ENCODE measurements around the gene GRIK1.
"Not testable (repeated sequence)": the region's sequence is repeated elsewhere in the genome, so short reads cannot be mapped to it uniquely, and the experiment has no call there.

The GRIK1 gene

DNA sequence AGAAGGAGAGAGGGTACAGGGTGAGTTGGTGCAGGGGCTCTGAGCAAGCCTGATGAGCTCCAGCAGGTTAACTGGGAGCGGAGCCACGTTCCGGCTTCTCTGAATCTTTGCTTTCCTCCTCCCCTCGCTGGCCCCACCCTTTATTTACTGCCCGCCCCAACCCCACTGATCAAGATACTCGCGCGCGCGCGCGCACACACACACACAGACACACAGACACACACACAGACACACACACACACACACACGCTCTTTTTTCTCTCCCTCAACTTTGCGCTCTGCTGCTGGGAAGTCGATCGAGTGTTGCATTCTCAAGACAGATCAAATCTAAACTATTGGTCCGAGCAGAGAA is at the start of gene GRIK1:
Gene GRIK1 (minus strand): TSS at position 73 of the 352 bp plus-strand sequence.
- no peak for DNase-seq (ENCODE audit: low read depth)

DNA sequence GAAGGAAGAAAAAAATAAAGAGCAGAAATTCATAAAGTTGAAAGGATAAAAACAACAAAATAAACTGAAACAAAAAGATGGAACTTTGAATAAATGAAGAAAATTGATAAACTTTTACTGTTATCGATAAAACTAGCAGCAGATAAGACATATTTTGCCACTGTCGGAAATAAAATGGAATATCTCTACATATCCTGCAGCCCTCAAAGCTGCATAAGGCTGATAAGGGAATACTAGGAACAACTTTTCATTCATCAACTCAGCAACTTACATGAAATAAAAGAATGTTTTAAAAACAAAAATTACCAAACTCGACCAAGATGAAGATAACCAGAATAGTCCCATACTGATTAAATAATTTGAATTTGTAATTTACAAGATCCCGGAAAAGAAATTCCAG is 48.0 kb upstream of the GRIK1 start:
- DNase-seq (ENCODE audit: low read depth), result no peak

DNA sequence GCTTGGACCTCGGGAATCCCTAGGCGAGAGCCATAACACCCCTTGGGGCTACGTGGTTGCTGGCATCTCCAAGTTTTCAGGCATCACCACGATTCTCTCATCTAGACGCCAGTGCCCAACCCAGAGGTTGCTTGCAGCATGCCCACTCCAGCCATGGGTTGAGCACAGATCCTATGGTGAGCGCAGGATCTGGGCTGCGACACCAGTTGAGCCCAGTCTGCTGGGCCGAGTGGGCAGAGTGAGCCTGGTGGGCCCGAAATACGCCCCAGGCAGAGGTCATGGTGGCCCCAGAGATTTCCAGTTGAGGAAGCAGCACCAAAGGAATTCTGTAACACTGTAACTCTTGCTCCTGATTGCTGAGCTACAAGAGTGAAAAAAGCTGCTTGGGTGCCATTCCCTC is 46.1 kb upstream of the GRIK1 start:
- DNase-seq (ENCODE audit: low read depth), result no peak

DNA sequence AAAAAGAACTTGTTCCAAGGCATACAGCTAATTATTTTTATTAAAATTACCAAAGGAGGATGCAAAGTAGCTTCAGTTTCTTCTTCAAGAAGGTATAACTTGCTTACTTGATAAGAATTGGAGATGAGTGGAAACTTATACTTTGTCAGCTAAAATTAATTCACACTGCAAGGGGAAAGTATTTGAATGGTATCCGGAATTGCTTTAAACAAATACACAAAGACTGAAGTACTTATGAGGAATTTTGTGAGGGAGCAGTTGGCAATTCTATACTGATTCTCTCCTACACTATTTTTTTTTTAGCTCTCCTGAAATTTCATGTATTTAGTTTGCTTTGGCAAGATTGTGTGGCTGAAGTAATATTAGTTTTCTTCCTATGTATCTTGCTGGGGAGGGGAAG is 39.2 kb upstream of the GRIK1 start:
- DNase-seq (ENCODE audit: low read depth), result no peak

DNA sequence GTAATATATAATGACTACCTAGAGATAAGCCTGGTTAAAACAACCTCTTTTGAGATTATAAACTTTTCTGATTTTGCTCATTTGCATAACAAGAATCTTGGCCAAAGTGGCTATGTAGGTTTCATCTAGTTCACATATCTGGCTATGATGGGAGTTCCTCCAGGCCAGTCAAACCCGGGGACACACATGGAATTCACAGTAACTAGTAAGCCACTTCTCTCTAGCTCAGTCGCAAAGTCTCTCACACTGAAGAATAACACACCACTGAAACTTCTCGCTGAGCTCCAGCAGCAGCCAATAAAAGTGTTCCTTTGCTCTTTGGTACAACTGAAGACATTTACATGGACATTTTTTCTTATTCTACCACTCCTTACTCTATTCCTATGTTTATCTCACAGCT is 36.0 kb upstream of the GRIK1 start:
- no peak for DNase-seq (ENCODE audit: low read depth)

DNA sequence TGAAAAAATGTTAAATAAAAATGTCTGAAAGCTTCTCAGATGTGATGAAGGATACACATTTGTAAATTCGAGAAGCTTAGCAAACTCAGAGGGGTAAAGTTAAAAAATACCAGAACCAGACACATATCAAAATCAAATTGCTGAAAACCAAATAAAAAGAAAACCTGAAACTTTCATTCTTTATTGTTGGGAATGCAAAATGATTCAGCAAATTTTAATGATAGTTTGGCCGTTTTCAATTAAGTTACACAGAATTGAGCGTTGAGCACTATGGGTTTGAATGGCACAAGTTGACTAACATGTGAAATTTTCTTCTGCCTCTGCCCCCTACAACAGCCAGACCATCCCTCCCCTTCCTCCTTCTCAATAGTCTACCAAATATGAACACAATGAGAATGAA is 33.5 kb upstream of the GRIK1 start:
- DNase-seq (ENCODE audit: low read depth), result no peak

DNA sequence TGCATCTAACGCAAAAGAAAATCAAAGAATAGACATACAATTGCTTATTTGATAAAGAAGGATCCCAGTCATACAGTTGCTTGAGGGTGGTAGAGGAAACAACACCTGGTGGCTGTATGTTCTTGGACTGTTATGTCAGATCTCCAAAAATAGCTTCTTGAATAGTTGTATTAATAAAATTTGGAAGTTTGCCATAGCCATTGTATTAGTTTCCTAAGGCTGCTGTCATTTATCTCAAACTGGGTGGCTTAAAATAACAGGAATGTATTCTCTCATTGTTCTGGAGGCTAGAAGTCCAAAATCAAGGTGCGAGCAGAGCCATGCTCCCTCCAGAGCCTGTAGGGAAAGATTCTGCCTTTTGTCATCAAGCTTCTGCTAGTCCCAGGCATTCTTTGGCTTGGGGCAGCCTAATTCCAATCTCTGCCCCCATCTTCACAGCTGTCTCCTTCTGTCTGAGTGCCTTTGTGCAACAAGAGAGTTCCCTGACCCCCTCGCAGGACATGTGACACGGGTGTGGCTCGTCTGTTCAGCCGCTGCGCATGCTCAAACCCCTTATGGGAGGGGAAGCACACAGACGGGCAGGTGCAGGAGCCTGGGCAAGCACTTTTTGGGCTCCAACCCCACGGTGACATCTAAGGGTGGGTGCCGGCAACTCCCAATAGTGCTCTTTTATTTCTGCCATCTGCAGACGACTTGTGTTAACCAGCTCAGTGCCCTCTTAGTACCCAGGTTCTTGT is 21.7 kb upstream of the GRIK1 start:
- DNase-seq (ENCODE audit: low read depth), result no peak

DNA sequence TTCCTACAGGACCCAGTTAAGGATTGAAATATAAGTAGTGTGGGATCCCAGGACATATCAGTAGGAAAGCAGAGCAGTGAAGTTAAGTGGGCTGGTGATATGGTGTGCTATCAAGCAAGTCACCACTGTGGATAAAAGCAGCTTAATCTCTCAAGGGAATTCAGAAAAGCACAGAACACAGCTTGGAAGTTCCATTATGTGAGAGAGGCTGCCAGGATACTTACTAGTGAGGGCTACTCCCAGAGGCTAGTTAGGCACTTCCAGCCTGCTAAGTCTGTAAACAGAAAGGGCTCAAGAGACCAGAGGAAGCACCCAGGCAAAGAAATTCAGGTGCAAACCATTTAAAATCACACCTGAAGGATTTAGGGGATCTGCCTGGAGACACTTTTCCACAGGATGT is 18.8 kb upstream of the GRIK1 start:
- no peak for DNase-seq (ENCODE audit: low read depth)

DNA sequence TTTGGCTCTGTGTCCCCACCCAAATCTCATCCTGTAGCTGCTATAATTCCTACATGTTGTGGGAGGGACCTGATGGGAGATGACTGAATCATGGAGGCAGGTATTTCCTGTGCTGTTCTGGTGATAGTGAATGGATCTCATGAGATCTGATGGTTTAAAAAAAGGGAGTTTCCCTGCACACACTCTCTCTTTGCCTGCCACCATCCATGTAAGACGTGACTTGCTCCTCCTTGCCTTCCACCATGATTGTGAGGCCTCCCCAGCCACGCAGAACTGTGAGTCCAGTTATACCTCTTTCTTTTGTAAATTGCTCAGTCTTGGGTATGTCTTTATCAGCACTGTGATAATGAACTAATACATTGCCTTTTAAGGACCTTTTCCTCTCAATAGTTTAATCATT is 18.2 kb upstream of the GRIK1 start:
- DNase-seq (ENCODE audit: low read depth), result not testable (repeated sequence)

DNA sequence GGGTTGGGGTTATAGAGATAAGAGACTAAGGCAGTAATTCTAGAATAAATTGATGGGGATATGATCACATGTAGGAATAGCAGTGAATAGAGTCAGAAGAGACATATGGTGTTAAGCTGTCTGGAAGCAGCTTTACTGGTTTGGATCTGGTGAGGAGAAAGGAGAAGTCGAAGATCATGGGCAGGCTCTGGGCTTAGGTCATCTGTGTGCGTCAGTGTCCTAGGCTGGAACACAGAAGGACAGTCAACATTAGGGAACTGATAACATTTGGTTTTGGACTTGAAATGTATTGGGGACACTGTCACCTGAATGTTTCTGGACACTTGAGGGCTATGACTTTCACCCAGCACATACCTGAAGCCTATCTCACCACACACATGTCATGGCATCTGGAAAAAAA is 13.9 kb upstream of the GRIK1 start:
- no peak for DNase-seq (ENCODE audit: low read depth)

DNA sequence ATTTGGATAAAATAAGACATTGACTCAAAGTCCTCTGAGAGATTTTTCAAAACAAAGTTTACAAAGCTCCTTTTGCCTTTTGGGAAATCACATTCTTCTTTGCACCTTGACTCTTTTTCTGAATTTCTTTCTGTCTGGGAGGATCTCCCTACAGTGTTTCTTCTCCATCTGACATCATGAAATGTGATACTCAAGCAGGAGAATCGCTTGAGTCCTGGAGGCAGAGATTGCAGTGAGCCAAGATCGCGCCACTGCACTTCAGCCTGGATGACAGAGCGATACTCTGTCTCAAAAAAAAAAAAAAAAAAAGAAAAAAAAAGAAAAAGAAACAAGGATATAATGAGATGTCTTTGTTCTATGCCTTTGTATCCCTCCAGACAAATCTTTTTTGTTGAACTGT is 13.3 kb upstream of the GRIK1 start:
- DNase-seq (ENCODE audit: low read depth), result no peak

DNA sequence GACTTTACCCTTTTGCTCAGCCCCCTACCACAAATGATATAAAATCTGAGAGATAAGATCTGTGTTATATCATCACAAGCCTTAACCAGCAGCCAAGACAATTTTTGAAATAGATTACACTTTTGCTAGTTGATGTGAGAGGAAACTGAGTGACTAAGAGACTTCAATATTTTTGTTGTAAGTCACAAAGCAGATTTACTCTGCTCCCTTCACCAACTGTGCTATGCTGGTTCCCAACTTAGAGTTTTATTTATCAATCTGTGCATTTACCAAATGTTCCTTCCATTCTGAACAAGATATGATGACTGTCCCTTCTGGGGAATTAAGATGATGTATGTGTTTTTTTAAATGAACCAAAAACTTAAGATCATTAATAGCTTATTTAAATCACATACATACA is 12.1 kb upstream of the GRIK1 start:
- no peak for DNase-seq (ENCODE audit: low read depth)

DNA sequence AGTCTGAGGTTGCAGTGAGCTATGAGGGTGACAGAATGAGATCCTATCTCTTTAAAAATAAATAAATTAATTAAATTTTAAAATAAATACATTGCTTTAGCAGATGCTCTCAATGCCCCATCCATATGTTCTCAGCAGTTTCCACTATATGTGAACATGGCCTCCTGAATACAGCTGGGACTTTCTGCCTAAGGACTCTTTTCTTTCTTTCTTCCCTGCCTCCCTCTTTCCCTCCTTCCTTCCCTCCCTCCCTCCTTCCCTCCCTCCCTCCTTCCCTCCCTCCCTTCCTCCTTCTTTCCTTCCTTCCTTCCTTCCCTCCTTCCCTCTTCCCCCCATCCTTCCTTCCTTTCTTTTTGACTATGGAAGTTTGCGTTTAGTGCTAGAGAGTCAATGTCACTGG is 10.2 kb upstream of the GRIK1 start:
- DNase-seq (ENCODE audit: low read depth), result no peak

DNA sequence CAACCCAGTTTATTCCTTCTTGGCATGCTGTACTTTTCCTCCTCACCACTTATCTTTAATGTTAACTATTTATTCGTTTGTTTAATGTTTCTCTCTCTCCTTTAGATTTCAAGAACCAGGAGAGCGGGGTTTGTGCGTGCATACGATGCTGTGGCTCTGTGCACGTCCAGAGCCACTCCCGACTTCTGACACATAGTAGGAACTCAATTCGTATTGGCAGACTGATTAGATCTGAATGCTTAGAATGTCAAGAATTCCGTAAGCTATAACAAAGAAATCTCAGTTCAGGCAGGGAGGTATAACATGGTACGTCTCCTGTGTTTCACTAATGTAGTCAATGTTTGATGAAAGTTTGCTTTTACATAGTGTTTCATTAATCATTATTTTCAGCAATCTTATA is 7.3 kb upstream of the GRIK1 start:
- DNase-seq (ENCODE audit: low read depth), result no peak

DNA sequence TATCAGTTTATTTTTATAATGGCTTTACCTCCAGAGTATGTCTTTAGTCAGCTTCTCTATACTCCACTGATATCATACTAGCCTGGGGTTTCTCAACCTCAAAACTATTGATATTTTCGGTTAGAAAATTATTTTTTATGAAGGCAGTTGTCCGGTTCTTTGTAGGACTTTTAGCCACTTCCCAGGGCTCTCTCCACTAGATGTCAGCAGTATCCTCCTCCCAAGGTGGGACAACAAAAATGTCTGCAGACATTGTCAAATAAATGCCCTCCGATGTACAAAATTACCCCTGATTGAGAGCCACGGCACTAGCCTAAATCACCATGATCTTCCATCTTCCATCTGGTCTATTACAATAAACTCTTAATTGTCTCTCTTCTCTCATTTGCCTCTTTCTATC is 4.1 kb upstream of the GRIK1 start:
- DNase-seq (ENCODE audit: low read depth), result no peak

DNA sequence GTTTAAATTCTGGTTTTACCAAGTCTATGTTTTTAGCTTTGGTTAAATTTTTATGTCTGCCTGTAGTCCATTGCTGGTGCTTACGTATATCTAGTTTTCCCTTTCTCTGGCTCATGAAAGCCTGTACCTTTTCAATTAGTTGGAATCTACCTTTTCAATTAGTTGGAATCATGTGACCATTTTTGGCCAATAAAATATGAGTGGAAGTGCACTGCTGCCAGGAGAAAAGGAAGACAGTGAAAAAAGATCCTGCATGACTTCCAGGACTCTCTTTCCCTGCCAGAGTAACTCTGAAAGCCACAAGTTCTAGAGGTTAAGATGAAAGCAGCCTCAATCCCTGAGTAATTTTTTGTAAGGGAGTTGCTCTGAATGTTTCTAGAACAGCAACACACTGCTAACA is 2.2 kb upstream of the GRIK1 start:
- DNase-seq (ENCODE audit: low read depth), result no peak

DNA sequence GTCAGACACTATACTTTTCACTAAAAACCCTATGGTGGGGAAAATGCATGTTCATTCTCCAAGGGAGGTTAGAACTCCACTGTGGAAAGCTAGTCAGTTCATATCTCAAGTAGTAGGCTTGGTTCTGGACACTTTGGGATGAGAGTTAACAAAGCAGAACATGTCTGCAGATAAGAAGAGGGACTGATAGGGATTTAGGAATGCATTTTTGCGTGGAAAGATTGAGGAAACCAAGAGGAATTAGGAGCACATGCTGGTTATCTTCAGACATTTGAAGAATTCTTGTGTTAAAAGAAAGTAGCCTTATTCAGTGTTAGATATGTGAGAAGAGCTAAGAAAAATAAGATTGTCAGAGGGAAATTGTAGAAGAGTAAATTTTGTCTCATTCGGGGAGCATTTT is 1.2 kb upstream of the GRIK1 start:
- no peak for DNase-seq (ENCODE audit: low read depth)

DNA sequence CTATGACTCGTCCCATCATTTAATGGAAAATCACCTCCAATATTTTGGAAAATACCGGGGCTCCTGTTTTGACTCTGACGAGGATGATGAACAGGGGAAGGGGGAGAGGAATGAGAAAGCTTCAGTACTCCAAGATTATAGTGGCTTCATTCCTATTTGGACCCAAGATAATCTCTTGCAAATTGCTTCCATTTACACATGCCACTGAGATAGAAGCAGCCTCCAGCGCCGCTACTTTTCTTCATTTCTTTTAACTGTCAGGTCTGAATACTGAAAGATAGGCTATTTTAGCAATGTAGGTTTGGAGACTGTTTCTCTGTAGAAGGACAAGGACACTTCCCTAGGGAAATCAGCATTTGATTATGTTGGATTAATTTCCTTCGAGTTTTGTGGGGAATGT is 565 bp upstream of the GRIK1 start:
- DNase-seq (ENCODE audit: low read depth), result no peak

DNA sequence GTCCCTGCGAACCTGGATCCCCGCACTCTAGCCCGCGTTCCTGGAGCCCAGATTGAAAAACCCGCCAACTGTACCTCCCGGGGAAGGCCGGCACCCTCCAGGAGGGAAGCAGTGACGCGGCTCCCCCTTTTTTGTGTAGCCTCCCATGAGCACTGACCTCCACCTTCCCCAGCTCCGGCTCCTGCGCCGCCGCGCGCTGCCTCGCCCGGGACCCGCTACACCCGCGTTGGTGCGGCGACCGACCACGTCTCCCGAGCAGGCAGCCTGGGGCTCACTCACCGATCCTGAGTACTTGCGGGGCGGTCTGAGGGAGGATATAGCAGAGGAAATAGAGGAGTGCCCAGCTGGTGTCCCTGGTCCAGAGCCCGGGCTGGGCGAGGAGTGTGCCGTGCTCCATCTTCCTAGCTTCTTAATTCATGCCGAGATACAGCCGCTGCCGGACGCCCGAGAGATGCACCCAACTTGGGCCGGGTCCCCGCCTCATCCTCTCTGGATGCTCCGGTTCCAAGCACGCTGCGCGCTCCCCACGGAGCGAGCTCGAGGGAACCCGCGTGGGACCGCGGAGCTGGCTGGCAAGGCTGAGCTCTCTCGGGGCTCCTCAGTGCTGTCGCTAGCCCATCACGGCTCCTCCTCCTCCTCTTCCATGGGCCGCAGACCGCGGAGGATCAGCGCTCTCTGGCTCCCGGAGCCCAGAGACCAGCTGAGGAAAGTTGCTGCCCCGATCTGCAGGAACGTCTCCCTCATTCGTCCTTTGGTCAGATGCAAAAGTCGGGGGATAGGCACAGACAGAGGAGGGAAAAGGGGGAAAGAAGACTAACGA is 482 bp downstream of the GRIK1 start:
- no peak for DNase-seq (ENCODE audit: low read depth)

DNA sequence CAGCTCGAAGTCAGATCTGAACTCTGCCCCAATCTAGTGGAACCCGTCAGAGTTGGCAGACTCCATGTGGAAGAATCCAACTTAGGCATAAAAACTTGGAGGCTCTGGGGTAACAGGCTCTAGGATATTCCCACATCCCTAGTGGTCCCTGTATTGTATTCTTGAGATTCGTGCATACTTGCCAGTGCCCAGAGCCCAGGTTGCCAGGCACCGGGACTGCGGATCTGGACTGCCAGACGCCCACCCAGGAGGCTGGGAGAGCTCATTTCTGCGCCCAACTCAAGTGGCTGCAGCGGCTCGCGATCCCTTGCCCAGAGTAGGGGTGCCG is 1.1 kb downstream of the GRIK1 start:
- DNase-seq (ENCODE audit: low read depth), result no peak

DNA sequence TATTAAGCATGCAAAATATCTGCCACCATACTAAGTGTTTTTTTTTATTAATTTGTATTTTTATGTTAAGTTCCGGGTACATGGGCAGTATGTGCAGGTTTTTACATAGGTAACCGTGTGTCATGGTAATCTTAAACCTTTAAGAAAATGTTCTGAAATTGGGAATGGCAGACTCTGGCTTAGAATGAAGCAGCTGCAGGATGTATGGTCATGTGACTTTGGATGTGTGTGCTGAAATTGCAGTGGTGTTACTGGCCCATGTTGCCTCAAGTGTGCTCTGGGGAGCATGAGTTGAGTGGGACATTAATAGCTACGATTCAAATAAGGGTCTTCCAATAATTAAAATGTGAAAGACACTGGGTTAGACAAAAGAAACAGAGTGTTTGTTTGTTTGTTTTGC is 6.7 kb downstream of the GRIK1 start:
- no peak for DNase-seq (ENCODE audit: low read depth)

DNA sequence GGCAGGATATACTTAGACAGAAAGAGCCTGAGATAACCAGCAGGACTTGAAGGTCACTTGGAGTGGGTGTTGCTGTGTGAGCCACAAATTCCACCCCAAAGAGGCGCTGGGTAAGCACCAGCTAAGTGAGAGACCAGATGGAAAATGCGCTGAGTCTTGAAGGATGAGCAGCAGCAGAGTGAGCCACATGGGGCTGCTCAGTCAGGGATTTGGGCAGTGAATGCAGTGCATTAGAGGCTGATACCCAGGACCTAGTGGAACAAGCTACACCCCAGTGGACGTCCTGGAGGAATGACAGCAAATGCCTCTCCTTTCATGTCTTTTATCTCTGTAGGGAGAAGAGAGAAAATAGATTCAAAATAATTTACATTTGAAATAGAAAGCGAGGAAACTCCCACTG is 11.3 kb downstream of the GRIK1 start:
- no peak for DNase-seq (ENCODE audit: low read depth)

DNA sequence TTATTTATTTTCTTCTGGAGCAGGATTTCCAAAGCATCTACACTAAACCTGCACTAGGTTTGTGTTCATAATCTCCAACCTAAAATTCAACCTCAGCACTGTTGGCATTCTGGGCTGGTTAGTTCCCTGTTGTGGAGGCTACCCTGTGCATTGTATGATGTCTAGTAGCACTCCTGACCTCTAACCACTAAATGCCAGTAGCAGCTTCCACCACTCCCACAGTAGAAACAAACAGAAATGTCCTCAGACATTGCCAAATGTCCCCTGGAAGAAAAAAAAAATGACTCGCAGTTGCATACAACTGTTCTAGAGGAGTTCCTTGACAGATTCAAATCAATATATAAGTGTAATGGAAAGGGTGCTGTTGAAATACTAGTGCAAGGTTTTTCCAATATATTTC is 18.9 kb downstream of the GRIK1 start:
- no peak for DNase-seq (ENCODE audit: low read depth)

DNA sequence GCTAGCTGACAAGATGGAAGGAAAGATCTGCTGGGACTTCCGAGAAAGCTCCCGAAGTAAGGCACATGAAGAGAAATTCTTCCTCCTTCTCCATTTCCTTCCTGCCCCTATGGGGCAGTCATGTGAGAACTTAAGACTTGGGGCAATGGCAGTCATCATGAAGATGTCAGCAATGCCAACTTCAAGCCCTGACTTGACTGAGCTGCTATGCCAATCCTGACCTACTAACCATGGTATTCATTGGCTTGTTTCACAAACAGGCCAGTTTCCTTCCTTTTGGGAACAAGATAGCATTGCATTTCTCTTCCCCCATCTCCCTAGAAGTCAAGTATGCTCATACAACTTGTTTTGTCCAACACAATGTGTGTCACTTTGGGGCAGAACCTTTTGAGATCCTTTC is 25.5 kb downstream of the GRIK1 start:
- DNase-seq (ENCODE audit: low read depth), result no peak

Data from CMK (cell line).